ENCODE measurements around the gene ABO. TPM values are rescaled to one million over a fixed set of nuclear protein-coding genes. Genes with fewer than 3 reads are reported as not detected.

The ABO gene
- total and polyA plus RNA-seq, 10 of the 15 experiments (the other 5 are each of a cell fraction or from before 2014, with no cell fraction given): 0.10 TPM; not detected in 9

DNA sequence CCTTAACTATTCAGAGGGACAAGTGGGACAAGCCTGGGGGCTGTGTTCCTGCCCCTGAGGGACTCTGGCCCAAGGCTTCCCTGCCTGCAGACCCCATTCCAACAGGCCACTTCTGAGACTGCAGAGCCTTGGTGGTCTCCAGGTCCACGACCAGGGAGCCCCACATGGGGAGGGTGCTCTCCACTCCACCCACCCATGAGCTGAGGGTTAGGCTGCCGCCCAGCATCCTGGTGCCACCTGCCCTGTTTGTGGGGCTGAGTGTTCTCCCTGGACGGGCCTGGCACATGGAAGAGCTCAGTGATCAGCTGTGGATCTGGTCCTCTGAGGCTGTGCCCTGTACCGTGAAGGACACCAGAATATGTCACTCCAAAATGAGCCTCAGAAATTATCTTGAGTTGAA is 2.5 kb upstream of the ABO start (continued):
- TF ChIP-seq ATF7 (IDR thresholded peaks at IDR 0.05; ENCODE audit: low read depth) (no peak), ZSCAN29 (IDR thresholded peaks at IDR 0.05) (no peak), NFIC (IDR thresholded peaks at IDR 0.05; ENCODE audit: low read depth, low read length) (no peak), NR2F1 (conservative IDR thresholded peaks at IDR 0.05) (no peak), ZNF207 (IDR thresholded peaks at IDR 0.05; ENCODE audit: borderline replicate concordance) (no peak), MTA2 (IDR thresholded peaks at IDR 0.05; ENCODE audit: low read depth) (no peak), BMI1 (IDR thresholded peaks at IDR 0.05; ENCODE audit: borderline replicate concordance) (no peak), CHD4 (IDR thresholded peaks at IDR 0.05) (no peak), SRF (IDR thresholded peaks at IDR 0.05; ENCODE audit: low read depth in 2 of 2, low read length in 2 of 2) (no peak)
- TF ChIP-seq, protein P1, sequence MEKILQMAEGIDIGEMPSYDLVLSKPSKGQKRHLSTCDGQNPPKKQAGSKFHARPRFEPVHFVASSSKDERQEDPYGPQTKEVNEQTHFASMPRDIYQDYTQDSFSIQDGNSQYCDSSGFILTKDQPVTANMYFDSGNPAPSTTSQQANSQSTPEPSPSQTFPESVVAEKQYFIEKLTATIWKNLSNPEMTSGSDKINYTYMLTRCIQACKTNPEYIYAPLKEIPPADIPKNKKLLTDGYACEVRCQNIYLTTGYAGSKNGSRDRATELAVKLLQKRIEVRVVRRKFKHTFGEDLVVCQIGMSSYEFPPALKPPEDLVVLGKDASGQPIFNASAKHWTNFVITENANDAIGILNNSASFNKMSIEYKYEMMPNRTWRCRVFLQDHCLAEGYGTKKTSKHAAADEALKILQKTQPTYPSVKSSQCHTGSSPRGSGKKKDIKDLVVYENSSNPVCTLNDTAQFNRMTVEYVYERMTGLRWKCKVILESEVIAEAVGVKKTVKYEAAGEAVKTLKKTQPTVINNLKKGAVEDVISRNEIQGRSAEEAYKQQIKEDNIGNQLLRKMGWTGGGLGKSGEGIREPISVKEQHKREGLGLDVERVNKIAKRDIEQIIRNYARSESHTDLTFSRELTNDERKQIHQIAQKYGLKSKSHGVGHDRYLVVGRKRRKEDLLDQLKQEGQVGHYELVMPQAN (conservative IDR thresholded peaks at IDR 0.05): no peak

- intact Hi-C loops (cut with micrococcal nuclease; ENCODE audit: unreplicated experiment): no loop called here
- no peak for FAIRE-seq
- no peak for TF ChIP-seq NFYA (IDR thresholded peaks at IDR 0.05; ENCODE audit: borderline replicate concordance, low read depth, low read length)
- TF ChIP-seq RCOR1 (conservative IDR thresholded peaks at IDR 0.05; ENCODE audit: low read depth, low read length): no peak
- TF ChIP-seq BMI1 (IDR thresholded peaks at IDR 0.05; ENCODE audit: borderline replicate concordance): no peak
- no peak for TF ChIP-seq ZNF384 (IDR thresholded peaks at IDR 0.05; ENCODE audit: borderline replicate concordance, low read depth, low read length)
- no peak for TF ChIP-seq SUZ12 (IDR thresholded peaks at IDR 0.05; ENCODE audit: unreplicated experiment)
- TF ChIP-seq HDGF (IDR thresholded peaks at IDR 0.05): no peak
- TF ChIP-seq JUNB (IDR thresholded peaks at IDR 0.05): no peak
- no peak for TF ChIP-seq CBX3 (IDR thresholded peaks at IDR 0.05; ENCODE audit: borderline replicate concordance, low read depth)
- TF ChIP-seq SUPT20H (IDR thresholded peaks at IDR 0.05; ENCODE audit: borderline replicate concordance, control insufficient read depth, low read depth, low read length): no peak
- TF ChIP-seq RAD21 (IDR thresholded peaks at IDR 0.05; ENCODE audit: insufficient read depth, low read depth, low read length): no peak
- TF ChIP-seq EZH2 (IDR thresholded peaks at IDR 0.05; ENCODE audit: borderline replicate concordance, control insufficient read depth, low read depth, low read length): no peak
- TF ChIP-seq ZBTB11 (CRISPR knock-in tag; IDR thresholded peaks at IDR 0.05): no peak
Observed at GRCh38 chr9:133276923-133277322, 1.9 kb upstream of the ABO start.

More at GRCh38 chr9:133276923-133277322, 1.9 kb upstream of the ABO start:
- H2AFZ ChIP-seq (ENCODE audit: control insufficient read depth, low read depth, low read length): no peak overlapping the region
- no peaks in the 10 kb centered on the region for H3K9me3 ChIP-seq (replicated peaks; ENCODE audit: control insufficient read depth, insufficient read depth, low read length)
- RAD21 ChIA-PET (ENCODE audit: unreplicated experiment): no interaction called here
- CTCF ChIA-PET: no interaction called here
- H4K20me1 ChIP-seq (ENCODE audit: control insufficient read depth, insufficient read depth): no peaks in the 10 kb centered on the region
- in situ Hi-C loops (cut with MboI): no loop called here
- H3K4me3 ChIP-seq: no peak overlapping the region
- DNase-seq (ENCODE audit: low read depth, low spot score) (no peak), ATAC-seq (no peak)
- H3K9ac ChIP-seq (ENCODE audit: control insufficient read depth, insufficient read depth, low read length): no peak overlapping the region
- H3K27ac ChIP-seq (ENCODE audit: control insufficient read depth, insufficient read depth): no peak overlapping the region
- H3K27me3 ChIP-seq (replicated peaks in 1 of 2; ENCODE audit: control insufficient read depth in 2 of 2, insufficient read depth in 2 of 2, low read length in 1 of 2): peaks cover 0 to 3% of the 10 kb centered on the region in 2 experiments; a peak in 2 of 4 replicates
- POLR2A ChIA-PET: interaction anchor here (0.7 kb wide), 1 partner anchor 37 kb away, joined by 8 read pairs; no protein-coding TSS in a partner anchor
- H3K4me2 ChIP-seq (ENCODE audit: control insufficient read depth, insufficient read depth): no peak overlapping the region
- BruUV-seq (replicated peaks): no TSS peak
- 54% methylated on average over 9 of the region's 9 CpGs for WGBS (ENCODE audit: insufficient coverage, insufficient replicate concordance, low lambda C conversion rate, missing lambda C conversion rate)
- H3K79me2 ChIP-seq (ENCODE audit: control insufficient read depth, insufficient read depth, low read length): no peaks in the 10 kb centered on the region
- SMC1A ChIA-PET (ENCODE audit: uncharacterized antibody, unreplicated experiment): no interaction called here
- no peaks in the 10 kb centered on the region for H3K36me3 ChIP-seq (ENCODE audit: control insufficient read depth in 2 of 2, insufficient read depth in 2 of 2, low read length in 1 of 2)
- H3K4me1 ChIP-seq (ENCODE audit: control insufficient read depth, insufficient read depth, low read length): no peaks in the 10 kb centered on the region

Measured in GM12878 (cell line).